GM21825 (cell line): Measurements from ENCODE around the gene XXYLT1.
"Not testable (repeated sequence)": the region's sequence is repeated elsewhere in the genome, so short reads cannot be mapped to it uniquely, and the experiment has no call there.

Experiments used
- ATAC-seq: cut with Tn5 transposase; IDR thresholded peaks from one replicate; pipeline ENCODE4 v1.9.1; 2021; ENCODE audit warnings: mild to moderate bottlenecking, moderate library complexity; ENCODE audit not compliant: unreplicated experiment

Gene XXYLT1, protein sequence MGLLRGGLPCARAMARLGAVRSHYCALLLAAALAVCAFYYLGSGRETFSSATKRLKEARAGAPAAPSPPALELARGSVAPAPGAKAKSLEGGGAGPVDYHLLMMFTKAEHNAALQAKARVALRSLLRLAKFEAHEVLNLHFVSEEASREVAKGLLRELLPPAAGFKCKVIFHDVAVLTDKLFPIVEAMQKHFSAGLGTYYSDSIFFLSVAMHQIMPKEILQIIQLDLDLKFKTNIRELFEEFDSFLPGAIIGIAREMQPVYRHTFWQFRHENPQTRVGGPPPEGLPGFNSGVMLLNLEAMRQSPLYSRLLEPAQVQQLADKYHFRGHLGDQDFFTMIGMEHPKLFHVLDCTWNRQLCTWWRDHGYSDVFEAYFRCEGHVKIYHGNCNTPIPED

GRCh38 chr3:195270817-195271409 lies at the start of gene XXYLT1:
Gene XXYLT1, minus strand, starts transcription at chr3:195271159. Its CDS starts 101 bp downstream, at chr3:195271058.
- peak; percentile 79 for ATAC-seq

GRCh38 chr3:195319060-195319459 lies 48.1 kb upstream of the XXYLT1 start:
- ATAC-seq = no peak

GRCh38 chr3:195312714-195313113 lies 41.8 kb upstream of the XXYLT1 start:
- no peak for ATAC-seq

- no peak for ATAC-seq
These were observed 36.8 kb upstream of the XXYLT1 start for GRCh38 chr3:195307711-195308110.

GRCh38 chr3:195306369-195306768 lies 35.4 kb upstream of the XXYLT1 start:
- ATAC-seq = no peak

DNA sequence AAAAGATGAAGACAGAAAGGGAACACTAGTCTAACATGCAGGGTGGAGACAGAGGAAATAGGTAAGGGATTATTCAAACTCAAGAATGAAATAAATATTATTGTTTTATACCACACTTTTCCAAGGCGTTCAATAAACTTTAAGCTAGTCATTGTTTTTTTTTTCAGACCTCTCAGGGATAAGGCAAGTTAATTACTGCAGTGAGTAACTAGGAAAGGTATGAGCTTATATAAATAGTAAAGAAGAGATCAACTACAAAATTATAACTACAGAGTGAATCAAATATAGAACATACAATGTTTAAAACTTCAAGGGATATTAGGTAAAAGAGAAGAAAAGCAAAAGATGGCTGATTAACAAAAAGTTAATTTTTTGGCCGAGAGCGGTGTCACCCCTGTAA lies 31.5 kb upstream of the XXYLT1 start:
- no peak for ATAC-seq

GRCh38 chr3:195297446-195297845 lies 26.5 kb upstream of the XXYLT1 start:
- peak; percentile 60 for ATAC-seq

GRCh38 chr3:195296662-195297061 lies 25.7 kb upstream of the XXYLT1 start:
- ATAC-seq = no peak

- ATAC-seq = no peak
These were observed 20.2 kb upstream of the XXYLT1 start for GRCh38 chr3:195291121-195291520.

DNA sequence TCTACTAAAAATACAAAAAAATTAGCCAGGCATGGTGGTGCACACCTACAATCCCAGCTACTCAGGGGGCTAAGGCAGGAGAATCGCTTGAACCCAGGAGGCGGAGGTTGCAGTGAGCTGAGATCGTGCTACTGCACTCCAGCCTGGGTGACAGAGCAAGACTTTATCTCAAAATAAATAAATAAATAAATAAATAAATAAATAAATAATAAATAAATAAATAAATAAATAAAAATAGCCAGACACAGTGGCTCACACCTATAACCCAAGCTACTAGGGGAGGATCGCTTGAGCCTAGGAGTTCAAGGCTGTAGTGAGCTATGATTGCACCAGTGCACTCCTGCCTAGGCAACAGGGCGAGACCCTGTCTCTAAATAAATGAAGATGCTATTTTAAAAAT lies 19.7 kb upstream of the XXYLT1 start:
- not testable (repeated sequence) for ATAC-seq

GRCh38 chr3:195286115-195286872 lies 15.3 kb upstream of the XXYLT1 start:
- no peak for ATAC-seq

DNA sequence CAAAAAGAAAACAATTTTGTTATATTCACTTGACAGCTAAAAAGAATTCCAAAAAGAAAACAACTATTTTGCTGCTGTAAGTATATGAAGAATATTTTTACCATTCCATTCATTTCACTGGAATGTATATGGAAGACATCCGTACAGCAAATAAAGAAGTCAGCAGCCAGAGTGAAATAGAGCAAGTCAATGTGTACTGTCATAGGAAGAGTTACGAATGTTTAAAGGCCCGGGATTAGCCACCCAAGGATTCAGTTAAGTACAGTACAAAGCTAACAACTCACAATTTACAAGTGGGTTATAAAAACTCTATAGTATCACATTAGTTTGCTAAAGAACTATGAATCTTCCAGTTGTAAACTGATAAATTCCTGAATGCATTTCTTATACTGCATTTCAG lies 14.4 kb upstream of the XXYLT1 start:
- ATAC-seq = no peak

- no peak for ATAC-seq
These were observed 13.9 kb upstream of the XXYLT1 start for GRCh38 chr3:195284842-195285241.

DNA sequence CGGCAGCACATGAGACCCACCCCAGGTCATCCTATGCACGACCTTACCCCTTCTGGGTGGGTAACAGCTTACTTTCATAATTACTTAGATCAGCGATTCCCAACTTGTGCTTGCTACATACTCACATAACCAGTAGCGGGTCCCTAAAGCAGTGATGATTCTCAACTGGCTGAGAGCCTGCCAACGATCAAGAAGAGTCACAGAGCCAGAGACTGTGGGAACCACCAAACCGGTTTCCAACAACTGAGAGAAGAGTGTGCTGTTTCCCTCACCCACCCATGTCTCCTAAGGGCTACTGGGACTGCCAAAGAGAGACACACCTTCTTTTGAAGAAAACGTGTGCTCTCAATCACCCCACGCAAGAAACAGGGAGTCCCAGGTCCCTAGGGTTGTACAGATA lies 12.0 kb upstream of the XXYLT1 start:
- ATAC-seq = no peak

- no peak for ATAC-seq
These were observed 3.5 kb upstream of the XXYLT1 start for GRCh38 chr3:195274259-195274966.

DNA sequence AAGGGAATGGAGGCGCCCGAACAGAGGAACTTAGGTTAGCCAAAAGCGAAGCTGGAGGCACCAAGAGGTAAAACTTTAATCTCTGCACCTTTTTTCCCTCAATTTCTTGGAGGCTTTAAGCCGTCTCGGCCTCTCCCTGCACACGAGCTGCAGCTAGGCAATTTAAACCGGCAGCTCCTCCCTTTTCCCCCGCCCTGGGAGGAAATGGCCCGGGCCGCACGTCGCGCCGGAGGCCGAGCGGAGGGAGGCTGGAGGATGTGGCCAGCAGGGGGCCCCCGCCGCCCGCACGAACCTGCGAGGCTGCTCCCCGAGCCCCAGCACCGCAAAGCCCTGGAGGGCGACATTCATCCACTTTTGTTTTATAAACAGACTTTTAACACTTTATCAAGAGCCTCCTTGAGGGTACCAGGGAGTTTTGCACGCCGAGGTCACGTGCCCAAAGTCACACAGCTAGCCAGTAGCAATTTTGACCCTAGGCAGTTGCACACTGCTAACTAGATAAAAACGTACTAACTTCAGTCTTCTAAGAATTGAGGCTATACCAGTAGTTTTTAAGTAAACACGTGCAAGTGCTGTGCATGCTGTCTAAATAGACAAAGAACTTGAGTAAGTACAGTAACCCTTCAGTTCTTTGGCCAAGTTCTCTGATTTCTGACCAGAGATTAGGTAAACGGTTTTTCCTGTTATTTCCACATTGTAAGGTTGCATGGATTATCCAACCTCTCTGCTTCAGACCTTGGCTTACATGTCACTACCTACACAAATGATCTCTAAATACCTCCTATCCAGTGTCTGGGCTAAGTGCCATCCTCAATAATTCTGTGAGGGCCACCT lies 668 bp upstream of the XXYLT1 start:
- ATAC-seq = peak; percentile 64

DNA sequence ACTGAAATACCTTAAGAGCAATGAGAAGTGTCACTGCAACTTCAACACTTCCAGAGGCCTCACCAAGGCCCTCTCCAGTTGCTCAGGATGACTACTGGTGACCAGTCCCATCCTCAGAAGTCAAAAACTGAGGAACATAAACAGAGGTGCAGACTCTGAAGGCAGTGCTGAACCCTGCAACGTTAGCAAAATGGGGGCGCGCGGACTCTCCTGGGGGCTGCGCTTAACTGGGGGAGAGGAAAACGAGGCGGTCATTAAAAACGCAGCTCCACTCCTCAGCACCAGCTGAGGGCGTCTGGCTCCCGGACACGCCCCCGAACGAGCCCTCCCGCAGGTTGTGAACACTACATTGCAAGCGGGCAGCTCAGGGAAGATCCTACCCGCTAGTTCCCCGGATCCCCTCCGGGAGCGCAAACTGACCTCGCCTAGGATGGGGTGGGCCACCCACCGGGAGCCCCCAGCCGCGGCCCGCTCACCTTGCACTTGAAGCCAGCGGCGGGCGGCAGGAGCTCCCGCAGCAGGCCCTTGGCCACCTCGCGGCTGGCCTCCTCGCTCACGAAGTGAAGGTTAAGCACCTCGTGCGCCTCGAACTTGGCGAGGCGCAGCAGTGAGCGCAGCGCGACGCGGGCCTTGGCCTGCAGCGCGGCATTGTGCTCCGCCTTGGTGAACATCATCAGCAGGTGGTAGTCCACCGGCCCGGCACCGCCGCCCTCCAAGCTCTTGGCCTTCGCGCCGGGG lies 711 bp downstream of the XXYLT1 start:
- ATAC-seq = peak; percentile 15

GRCh38 chr3:195269375-195270078 lies 1.4 kb downstream of the XXYLT1 start:
- ATAC-seq = no peak
